Stomach (tissue), 4 donors: ENCODE results near the gene PDZRN3.

ENCODE experiments used
- EP300 ChIP-seq: sonication (generic); formaldehyde crosslinking; IDR thresholded peaks from one replicate; pipeline ENCODE4 v1.6.1; 2017; ENCODE audit warnings: antibody characterized with exemption
- POLR2A ChIP-seq, 4 donors: fragments of 450-650 bp; IDR thresholded peaks; one replicate each; pipeline ENCODE4 v1.6.1; 2016; ENCODE audit warnings: antibody characterized with exemption in 4 of 4, control low read depth in 2 of 4, mild to moderate bottlenecking in 1 of 4, moderate library complexity in 1 of 4
- POLR2AphosphoS5 ChIP-seq, 3 donors: sonication (generic); formaldehyde crosslinking; IDR thresholded peaks; one replicate each; pipeline ENCODE4 v1.6.1; 2016; ENCODE audit warnings: antibody characterized with exemption in 3 of 3
- TF ChIP-seq, protein P1 (sequence below), 7 experiments: fragments of 450-650 bp in 4 of 7; fragments of 200-600 bp in 3 of 7; sonication (generic) in 3 of 7; IDR thresholded peaks; one replicate each; pipeline ENCODE4 v1.5.1; 2016 to 2019; ENCODE audit warnings: antibody characterized with exemption in 7 of 7, control low read depth in 2 of 7, mild to moderate bottlenecking in 1 of 7

DNA sequence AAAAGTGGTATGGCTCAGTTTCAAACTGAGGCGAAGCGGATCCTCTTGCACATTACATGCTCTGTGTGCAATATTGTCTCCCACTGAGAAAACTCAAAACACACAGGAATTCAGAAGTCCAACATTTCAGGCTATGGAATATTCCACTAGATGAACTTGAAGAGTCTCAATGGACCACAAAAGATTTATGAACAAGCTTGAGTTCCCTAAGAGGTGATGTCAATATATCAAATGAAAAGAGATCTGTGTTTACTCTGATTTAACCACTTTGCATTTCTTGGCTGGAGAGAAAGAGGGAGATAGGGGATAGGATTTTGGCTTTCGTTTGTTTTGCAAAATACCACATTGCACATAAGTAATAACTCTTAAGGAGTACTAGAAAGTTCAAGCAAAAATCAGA lies 20.3 kb downstream of the PDZRN3 start:
- TF ChIP-seq, protein P1, sequence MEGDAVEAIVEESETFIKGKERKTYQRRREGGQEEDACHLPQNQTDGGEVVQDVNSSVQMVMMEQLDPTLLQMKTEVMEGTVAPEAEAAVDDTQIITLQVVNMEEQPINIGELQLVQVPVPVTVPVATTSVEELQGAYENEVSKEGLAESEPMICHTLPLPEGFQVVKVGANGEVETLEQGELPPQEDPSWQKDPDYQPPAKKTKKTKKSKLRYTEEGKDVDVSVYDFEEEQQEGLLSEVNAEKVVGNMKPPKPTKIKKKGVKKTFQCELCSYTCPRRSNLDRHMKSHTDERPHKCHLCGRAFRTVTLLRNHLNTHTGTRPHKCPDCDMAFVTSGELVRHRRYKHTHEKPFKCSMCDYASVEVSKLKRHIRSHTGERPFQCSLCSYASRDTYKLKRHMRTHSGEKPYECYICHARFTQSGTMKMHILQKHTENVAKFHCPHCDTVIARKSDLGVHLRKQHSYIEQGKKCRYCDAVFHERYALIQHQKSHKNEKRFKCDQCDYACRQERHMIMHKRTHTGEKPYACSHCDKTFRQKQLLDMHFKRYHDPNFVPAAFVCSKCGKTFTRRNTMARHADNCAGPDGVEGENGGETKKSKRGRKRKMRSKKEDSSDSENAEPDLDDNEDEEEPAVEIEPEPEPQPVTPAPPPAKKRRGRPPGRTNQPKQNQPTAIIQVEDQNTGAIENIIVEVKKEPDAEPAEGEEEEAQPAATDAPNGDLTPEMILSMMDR (IDR thresholded peaks at IDR 0.05), result no peak
- TF ChIP-seq POLR2A (IDR thresholded peaks at IDR 0.05), result no peak
- no peak for TF ChIP-seq POLR2AphosphoS5 (IDR thresholded peaks at IDR 0.05)
- TF ChIP-seq EP300, result no peak
